IPS-11a (cell line): ENCODE measurements around the gene LEFTY1.

Experiments
- H3K4me3 ChIP-seq: one replicate; pipeline ENCODE4 v1.5.1; 2013; ENCODE audit warnings: low read depth, low read length, control low read depth

The LEFTY1 gene

GRCh38 chr1:225917101-225917500, 28.2 kb upstream of the LEFTY1 start:
- no peak overlapping the region for H3K4me3 ChIP-seq

GRCh38 chr1:225915538-225915991, 26.6 kb upstream of the LEFTY1 start:
- H3K4me3 ChIP-seq: no peak overlapping the region

GRCh38 chr1:225914947-225915346, 26.0 kb upstream of the LEFTY1 start:
- H3K4me3 ChIP-seq: no peak overlapping the region

- H3K4me3 ChIP-seq: no peak overlapping the region
Measured at GRCh38 chr1:225914391-225914790, 25.4 kb upstream of the LEFTY1 start.

- H3K4me3 ChIP-seq: no peak overlapping the region
Measured at GRCh38 chr1:225911191-225912130, 22.5 kb upstream of the LEFTY1 start.

- H3K4me3 ChIP-seq: no peak overlapping the region
Measured at GRCh38 chr1:225909477-225909876, 20.5 kb upstream of the LEFTY1 start.

GRCh38 chr1:225908773-225909172, 19.8 kb upstream of the LEFTY1 start:
- no peak overlapping the region for H3K4me3 ChIP-seq

GRCh38 chr1:225908013-225908640, 19.2 kb upstream of the LEFTY1 start:
- no peak overlapping the region for H3K4me3 ChIP-seq

GRCh38 chr1:225907341-225907740, 18.4 kb upstream of the LEFTY1 start:
- no peak overlapping the region for H3K4me3 ChIP-seq

- no peak overlapping the region for H3K4me3 ChIP-seq
Measured at GRCh38 chr1:225906467-225906866, 17.5 kb upstream of the LEFTY1 start.

- H3K4me3 ChIP-seq: no peak overlapping the region
Measured at GRCh38 chr1:225903623-225904022, 14.7 kb upstream of the LEFTY1 start.

- H3K4me3 ChIP-seq: no peak overlapping the region
Measured at GRCh38 chr1:225899044-225899925, 10.3 kb upstream of the LEFTY1 start.

GRCh38 chr1:225897595-225898514, 8.9 kb upstream of the LEFTY1 start:
- H3K4me3 ChIP-seq: no peak overlapping the region

GRCh38 chr1:225896937-225897549, 8.1 kb upstream of the LEFTY1 start:
- H3K4me3 ChIP-seq: no peak overlapping the region

GRCh38 chr1:225896494-225896893, 7.5 kb upstream of the LEFTY1 start:
- no peak overlapping the region for H3K4me3 ChIP-seq

- H3K4me3 ChIP-seq: no peak overlapping the region
Measured at GRCh38 chr1:225892307-225892706, 3.4 kb upstream of the LEFTY1 start.

GRCh38 chr1:225891229-225891972, 2.5 kb upstream of the LEFTY1 start:
- no peak overlapping the region for H3K4me3 ChIP-seq

GRCh38 chr1:225890346-225891228, 1.6 kb upstream of the LEFTY1 start:
- no peak overlapping the region for H3K4me3 ChIP-seq
